Kidney epithelial cell (primary cell): ENCODE measurements around the gene CHD1. TPM values are rescaled to one million over a fixed set of nuclear protein-coding genes. Genes with fewer than 3 reads are reported as not detected.

Experiments used
- DNase-seq: peaks from one replicate; pipeline ENCODE4 v3.0.0-alpha.2; 2010; ENCODE audit warnings: low read depth
- H3K27me3 ChIP-seq: 2 replicates; pipeline ENCODE4 v1.6.0; 2011; ENCODE audit warnings: low read length; ENCODE audit not compliant: control insufficient read depth, insufficient read depth
- H3K36me3 ChIP-seq: 2 replicates; pipeline ENCODE4 v1.5.1; 2011; ENCODE audit warnings: low read length; ENCODE audit not compliant: control insufficient read depth, insufficient read depth
- H3K4me3 ChIP-seq: 2 replicates; pipeline ENCODE4 v1.5.1; 2011; ENCODE audit warnings: low read depth, mild to moderate bottlenecking, control low read depth, low read length
- CTCF ChIP-seq: IDR thresholded peaks from 2 replicates; pipeline ENCODE4 v1.5.1; 2011; ENCODE audit warnings: mild to moderate bottlenecking, moderate library complexity, low read length, control low read depth, inconsistent platforms; ENCODE audit not compliant: insufficient read depth, poor library complexity, severe bottlenecking
- total RNA-seq: library from RNA; depleted of rRNA; stranded (reverse); fragments of >200 nt; gene quantifications from 2 replicates; pipeline ENCODE4 v1.2.3, GENCODE V29; 2015

CHD1 gene
- total RNA-seq, 1 donor from 2014 or later: 43.7 TPM

GRCh38 chr5:98816582-98817222, 112.1 kb downstream of the CHD1 start:
- DNase-seq: no peak
- H3K36me3 ChIP-seq: no peaks in the 10 kb centered on the region
- H3K4me3 ChIP-seq: no peak overlapping the region
- no peak for TF ChIP-seq CTCF
- no peaks in the 10 kb centered on the region for H3K27me3 ChIP-seq

DNA sequence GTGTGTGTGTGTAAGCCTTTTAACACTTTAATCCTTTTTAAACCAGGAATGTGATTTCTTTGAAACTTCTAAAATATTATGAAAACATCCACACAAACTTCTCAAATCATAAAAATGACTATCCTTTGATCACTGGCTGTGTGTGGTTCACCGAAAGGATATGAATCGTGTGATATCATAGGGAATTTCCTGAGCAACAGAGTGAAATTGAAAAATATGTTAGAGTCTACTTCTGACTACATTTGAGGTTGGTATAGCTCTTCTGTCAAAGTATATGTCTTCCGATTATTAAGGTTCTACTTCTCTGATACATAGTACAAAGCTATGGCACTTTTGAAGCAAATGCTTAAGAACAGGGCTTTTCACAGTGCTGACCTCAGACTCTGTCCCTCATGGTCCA, 115.1 kb downstream of the CHD1 start:
- Histone ChIP-seq H3K4me3 (no peak overlapping the region), H3K27me3 (no peaks in the 10 kb centered on the region), H3K36me3 (no peaks in the 10 kb centered on the region)
- TF ChIP-seq CTCF: no peak
- DNase-seq: no peak

DNA sequence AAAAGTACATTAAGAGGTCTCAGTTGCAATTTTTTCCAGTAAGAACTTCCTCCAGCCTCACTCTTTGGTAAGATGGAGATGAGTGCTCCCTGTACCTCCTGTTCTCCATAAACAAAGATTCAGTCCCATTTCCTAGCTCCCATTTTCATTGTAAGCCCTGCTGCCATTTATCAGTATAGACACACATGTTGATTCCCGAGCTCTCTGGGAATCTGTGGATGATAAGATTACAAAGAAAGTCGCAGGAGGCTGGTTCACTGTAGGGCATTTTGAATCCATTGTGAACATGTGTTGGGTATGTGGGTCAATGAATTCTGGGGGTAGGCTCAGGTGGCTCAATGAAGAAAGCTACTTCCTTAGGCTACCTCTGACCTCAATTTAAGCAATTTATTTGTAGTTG, 118.6 kb downstream of the CHD1 start:
- no peaks in the 10 kb centered on the region for H3K27me3 ChIP-seq
- no peak for DNase-seq
- TF ChIP-seq CTCF: no peak
- no peaks in the 10 kb centered on the region for H3K36me3 ChIP-seq
- no peak overlapping the region for H3K4me3 ChIP-seq

- no peaks in the 10 kb centered on the region for H3K27me3 ChIP-seq
- H3K4me3 ChIP-seq: no peak overlapping the region
- no peaks in the 10 kb centered on the region for H3K36me3 ChIP-seq
- no peak for DNase-seq
- TF ChIP-seq CTCF: no peak
Observed at GRCh38 chr5:98807806-98808205, 121.0 kb downstream of the CHD1 start.

DNA sequence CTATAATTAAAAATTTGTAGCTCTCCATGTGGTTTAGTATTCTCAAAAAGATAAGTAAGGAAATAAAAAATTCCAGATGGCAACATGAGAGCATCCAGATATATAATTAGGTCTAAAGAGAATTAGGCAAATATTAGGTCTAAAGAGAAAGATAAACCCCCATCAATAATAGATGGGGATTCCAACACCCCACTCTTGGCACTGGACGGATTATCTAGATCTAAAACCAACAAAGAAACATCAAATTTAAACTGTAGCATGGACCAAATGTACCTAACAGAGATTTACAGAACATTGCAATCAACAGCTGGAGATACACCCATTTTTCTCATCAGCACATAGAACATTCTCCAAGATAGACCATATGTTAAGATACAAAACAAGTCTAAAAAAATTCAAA, 123.7 kb downstream of the CHD1 start:
- no peaks in the 10 kb centered on the region for H3K27me3 ChIP-seq
- no peak for TF ChIP-seq CTCF
- H3K4me3 ChIP-seq: no peak overlapping the region
- no peaks in the 10 kb centered on the region for H3K36me3 ChIP-seq
- no peak for DNase-seq

DNA sequence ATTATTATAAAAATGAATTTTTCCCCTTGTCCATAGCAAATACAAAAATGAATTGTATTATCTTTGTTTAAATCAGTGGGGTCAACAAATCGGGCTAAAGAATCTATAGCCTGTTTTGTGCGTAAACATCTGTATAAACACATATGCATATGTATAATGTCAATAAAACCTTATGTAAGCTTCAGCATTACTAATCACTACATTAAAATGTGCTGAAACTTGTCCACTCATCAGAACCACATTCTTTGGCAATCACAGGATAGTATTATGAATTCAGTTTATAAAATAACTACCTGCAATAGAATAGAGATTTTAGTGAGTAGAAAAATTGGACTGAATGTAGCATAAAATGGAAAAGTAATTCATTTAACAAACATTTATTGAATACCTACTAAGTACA, 124.7 kb downstream of the CHD1 start:
- no peak overlapping the region for H3K4me3 ChIP-seq
- TF ChIP-seq CTCF: no peak
- no peaks in the 10 kb centered on the region for H3K27me3 ChIP-seq
- H3K36me3 ChIP-seq: no peaks in the 10 kb centered on the region
- DNase-seq: no peak

Other genes with a start within 250 kb of the CHD1 start
- gene RGMB, start 155.3 kb downstream of the CHD1 start, total RNA-seq: 21.6 and 31.5 TPM in 2 replicates